GM12878 (cell line): ENCODE results near the gene P4HTM. TPM values are rescaled to one million over a fixed set of nuclear protein-coding genes. Genes with fewer than 3 reads are reported as not detected.

Experiments used
- ATAC-seq: fragments of 200-7000 bp; cut with Tn5 transposase; 3 replicates; pipeline ENCODE4 v1.9.1; 2020; ENCODE audit warnings: mild to moderate bottlenecking, moderate library complexity
- BruUV-seq: library from RNA; stranded (reverse); fragments of 400-500 nt; replicated peaks from 2 replicates; lab custom pipeline; 2021; lab: Mats Ljungman, UMichigan
- CTCF ChIA-PET: fragments of 300-600 bp; sonication (Branson Sonifier 250); formaldehyde crosslinking; extraction: SDS; loops from one replicate; lab custom pipeline; 2021; ENCODE audit warnings: inconsistent platforms; lab: Yijun Ruan, JAX
- POLR2A ChIA-PET: fragments of 350-600 bp; formaldehyde crosslinking; extraction: SDS; loops from one replicate; lab custom pipeline; 2021; ENCODE audit warnings: inconsistent platforms; lab: Charles Lee
- RAD21 ChIA-PET: fragments of 300-600 bp; sonication (Branson Sonifier 250); formaldehyde crosslinking; loops from one replicate; lab custom pipeline; 2023; ENCODE audit warnings: antibody characterized with exemption; ENCODE audit not compliant: unreplicated experiment; lab: Charles Lee
- SMC1A ChIA-PET: fragments of 300-600 bp; sonication (Branson Sonifier 250); formaldehyde crosslinking; loops from one replicate; lab custom pipeline; 2023; ENCODE audit not compliant: unreplicated experiment, uncharacterized antibody; lab: Charles Lee
- DNase-seq: peaks from one replicate; pipeline ENCODE4 v3.0.0-alpha.2; 2011; ENCODE audit warnings: low read depth, low spot score
- FAIRE-seq: peaks from 3 replicates; lab custom pipeline; 2011; peaks lifted over from hg19 to GRCh38; lab: Jason Lieb, UNC
- H2AFZ ChIP-seq: 2 replicates; pipeline ENCODE4 v1.6.0; 2011; ENCODE audit warnings: low read depth, low read length, control low read depth; ENCODE audit not compliant: control insufficient read depth
- H3K27ac ChIP-seq: 2 replicates; pipeline ENCODE4 v1.5.1; 2011; ENCODE audit warnings: control low read depth; ENCODE audit not compliant: control insufficient read depth, insufficient read depth
- H3K27me3 ChIP-seq, 2 experiments: replicated peaks in 1 of 2; 2 replicates each; pipeline versions ENCODE4 v1.6.0 to v1.6.1; 2011; ENCODE audit warnings: low read length in 1 of 2; ENCODE audit not compliant: control insufficient read depth in 2 of 2, insufficient read depth in 2 of 2
- H3K36me3 ChIP-seq, 2 experiments: 2 replicates each; pipeline ENCODE4 v1.5.1; 2011; ENCODE audit warnings: low read length in 1 of 2; ENCODE audit not compliant: control insufficient read depth in 2 of 2, insufficient read depth in 2 of 2
- H3K4me1 ChIP-seq: 2 replicates; pipeline ENCODE4 v1.6.1; 2011; ENCODE audit warnings: mild to moderate bottlenecking, low read length, moderate library complexity, mixed read lengths; ENCODE audit not compliant: control insufficient read depth, insufficient read depth
- H3K4me2 ChIP-seq: 2 replicates; pipeline ENCODE4 v1.6.0; 2011; ENCODE audit warnings: control low read depth; ENCODE audit not compliant: control insufficient read depth, insufficient read depth
- H3K4me3 ChIP-seq: fragments of 200-600 bp; sonication (generic); 2 replicates; pipeline ENCODE4 v1.5.1; 2016
- H3K79me2 ChIP-seq: 2 replicates; pipeline ENCODE4 v1.6.0; 2011; ENCODE audit warnings: low read length; ENCODE audit not compliant: control insufficient read depth, insufficient read depth
- H3K9ac ChIP-seq: 2 replicates; pipeline ENCODE4 v1.8.0; 2011; ENCODE audit warnings: low read length, control low read depth, mixed read lengths; ENCODE audit not compliant: control insufficient read depth, insufficient read depth
- H3K9me3 ChIP-seq: replicated peaks from 3 replicates; pipeline ENCODE4 v1.5.1; 2011; ENCODE audit warnings: mild to moderate bottlenecking, low read length; ENCODE audit not compliant: control insufficient read depth, insufficient read depth
- H4K20me1 ChIP-seq: 2 replicates; pipeline ENCODE4 v1.6.0; 2011; ENCODE audit not compliant: control insufficient read depth, insufficient read depth
- ATF7 ChIP-seq: fragments of 450-650 bp; IDR thresholded peaks from 2 replicates; pipeline ENCODE4 v1.6.1; 2016; ENCODE audit warnings: low read depth, mild to moderate bottlenecking
- ETV6 ChIP-seq, 2 experiments: fragments of 450-650 bp in 1 of 2; IDR thresholded peaks in 1 of 2; conservative IDR thresholded peaks in 1 of 2; 2 replicates each; pipeline ENCODE4 v1.6.1; 2014; ENCODE audit warnings: antibody characterized with exemption in 1 of 2, borderline replicate concordance in 1 of 2, low read depth in 1 of 2, mild to moderate bottlenecking in 1 of 2, moderate library complexity in 1 of 2
- HCFC1 ChIP-seq: fragments of 150-350 bp; IDR thresholded peaks from 2 replicates; pipeline ENCODE4 v1.6.1; 2014; ENCODE audit warnings: low read length
- POLR2A ChIP-seq: IDR thresholded peaks from 2 replicates; pipeline ENCODE4 v1.6.1; 2011; ENCODE audit warnings: low read depth, mild to moderate bottlenecking, low read length
- USF1 ChIP-seq: IDR thresholded peaks from 2 replicates; pipeline ENCODE4 v1.6.1; 2011; ENCODE audit warnings: borderline replicate concordance, low read depth, mild to moderate bottlenecking, moderate library complexity, mixed read lengths, low read length; ENCODE audit not compliant: insufficient read depth; ENCODE audit errors: extremely low read length
- ZNF207 ChIP-seq: fragments of 450-650 bp; IDR thresholded peaks from 2 replicates; pipeline ENCODE4 v1.6.1; 2014; ENCODE audit warnings: antibody characterized with exemption, mild to moderate bottlenecking, borderline replicate concordance
- WGBS: methylation state at CpG from one replicate; pipeline ENCODE4 v1.1.6; 2016; ENCODE audit warnings: low lambda C conversion rate; ENCODE audit not compliant: insufficient replicate concordance, insufficient coverage; ENCODE audit errors: missing lambda C conversion rate; 5-methylcytosine and 5-hydroxymethylcytosine counted together
- in situ Hi-C: fragments of 300-500 bp; cut with MboI; formaldehyde crosslinking; loops from 9 replicates; pipeline ENCODE4 v1.14.3; 2018; ENCODE audit warnings: mixed read lengths
- intact Hi-C: fragments of 100-400 bp; cut with micrococcal nuclease; formaldehyde crosslinking; loops from one replicate; pipeline ENCODE4 v1.14.2; 2022; ENCODE audit not compliant: unreplicated experiment
- polyA plus RNA-seq, 11 experiments: library from polyadenylated mRNA; depleted of rRNA in 4 of 11; unstranded in 6 of 11; stranded (reverse) in 5 of 11; fragments of >200 nt; fragmentation: Nextera tagmentation in 4 of 11; fragmentation: Illumina TruSeq in 1 of 11; extraction: Ambion mirVana in 4 of 11; extraction: Trizol in 1 of 11; gene quantifications; 1 replicate in 1 of 11; 2 replicates in 10 of 11; pipeline versions ENCODE4 v1.2.1 to v1.2.3, GENCODE V29; 2011 to 2016; ENCODE audit warnings: inconsistent platforms in 2 of 11, missing spikeins in 2 of 11, low read depth in 1 of 11
- total RNA-seq, 4 experiments: library from RNA; depleted of rRNA in 3 of 4; stranded (reverse); fragments of >200 nt in 3 of 4; fragmentation: Illumina TruSeq in 1 of 4; extraction: Trizol in 1 of 4; gene quantifications; 2 replicates each; pipeline versions ENCODE4 v1.2.1 to v1.2.3, GENCODE V29; 2013 to 2021

Gene P4HTM
- total and polyA plus RNA-seq, 10 of the 15 experiments (the other 5 are each of a cell fraction or from before 2014, with no cell fraction given), result 0.76 to 28.8 (median 22.9) TPM

- Histone ChIP-seq H3K27me3 (no peaks in the 10 kb centered on the region), H3K9me3 (no peaks in the 10 kb centered on the region), H3K36me3 (peaks cover 32 to 38% of the 10 kb centered on the region in 2 experiments), H3K4me3 (no peak overlapping the region), H2AFZ (no peak overlapping the region)
- POLR2A ChIA-PET, result interaction anchor here (1.4 kb wide), 1 partner anchor 23 kb away, joined by 3 read pairs; the partner anchor contains the start of gene WDR6
- in situ Hi-C loops, result no loop called here
- no peak for DNase-seq
- SMC1A ChIA-PET, result no interaction called here
- no peak for TF ChIP-seq ZNF207
- no peak for TF ChIP-seq HCFC1
- TF ChIP-seq ETV6 (conservative IDR thresholded peaks at IDR 0.05 in 1 of 2, IDR thresholded peaks at IDR 0.05 in 1 of 2; ENCODE audit: borderline replicate concordance in 1 of 2, low read depth in 1 of 2), result no peak
- TF ChIP-seq USF1, result no peak
- TF ChIP-seq ATF7, result no peak
- TF ChIP-seq POLR2A, result no peak
- TF ChIP-seq, all 136 proteins: peak for 0
- H3K79me2 ChIP-seq, result peaks cover 28% of the 10 kb centered on the region
- no TSS peak for BruUV-seq
- ATAC-seq, result no peak
- CTCF ChIA-PET, result no interaction called here
- intact Hi-C loops, result no loop called here
- no peak overlapping the region for H3K27ac ChIP-seq
- H3K4me2 ChIP-seq, result no peak overlapping the region
- peaks cover 5% of the 10 kb centered on the region for H3K4me1 ChIP-seq
- no peak overlapping the region for H3K9ac ChIP-seq
- RAD21 ChIA-PET, result no interaction called here
- WGBS, result 91% methylated on average over 6 of the region's 6 CpGs
- FAIRE-seq, result no peak
- no peaks in the 10 kb centered on the region for H4K20me1 ChIP-seq
These were observed 40.3 kb downstream of the P4HTM start for GRCh38 chr3:49030321-49030720.
